GM21825 (cell line): ENCODE results near the gene NAT14.
A peak's percentile ranks its signal among the peaks of the same experiment; 100 is the strongest.

Experiments used
- ATAC-seq: cut with Tn5 transposase; IDR thresholded peaks from one replicate; pipeline ENCODE4 v1.9.1; 2021; ENCODE audit warnings: mild to moderate bottlenecking, moderate library complexity; ENCODE audit not compliant: unreplicated experiment

The NAT14 gene

GRCh38 chr19:55498246-55498840, 13.4 kb downstream of the NAT14 start:
- no peak for ATAC-seq

GRCh38 chr19:55500368-55500952, 15.5 kb downstream of the NAT14 start:
- no peak for ATAC-seq

GRCh38 chr19:55502197-55502952, 17.4 kb downstream of the NAT14 start:
- no peak for ATAC-seq

GRCh38 chr19:55503157-55503501, 18.1 kb downstream of the NAT14 start:
- ATAC-seq = no peak

- peak; percentile 87 for ATAC-seq
These were observed 18.7 kb downstream of the NAT14 start for GRCh38 chr19:55503502-55504251.

- no peak for ATAC-seq
These were observed 19.2 kb downstream of the NAT14 start for GRCh38 chr19:55504252-55504603.

GRCh38 chr19:55504981-55505380, 20.0 kb downstream of the NAT14 start:
- ATAC-seq = no peak

GRCh38 chr19:55508120-55508519, 23.1 kb downstream of the NAT14 start:
- ATAC-seq = no peak

- peak; percentile 98 for ATAC-seq
These were observed 32.1 kb downstream of the NAT14 start for GRCh38 chr19:55516878-55517620.

- ATAC-seq = no peak
These were observed 34.7 kb downstream of the NAT14 start for GRCh38 chr19:55519451-55520311.

- no peak for ATAC-seq
These were observed 35.8 kb downstream of the NAT14 start for GRCh38 chr19:55520691-55521292.

- ATAC-seq = no peak
These were observed 40.5 kb downstream of the NAT14 start for GRCh38 chr19:55525289-55526101.

- no peak for ATAC-seq
These were observed 41.5 kb downstream of the NAT14 start for GRCh38 chr19:55526216-55527196.

- ATAC-seq = no peak
These were observed 42.4 kb downstream of the NAT14 start for GRCh38 chr19:55527197-55528029.

- no peak for ATAC-seq
These were observed 43.2 kb downstream of the NAT14 start for GRCh38 chr19:55528030-55528803.

- no peak for ATAC-seq
These were observed 44.7 kb downstream of the NAT14 start for GRCh38 chr19:55529636-55530234.
